A549 (cell line): ENCODE measurements around the gene SLC6A6. TPM values are rescaled to one million over a fixed set of nuclear protein-coding genes. Genes with fewer than 3 reads are reported as not detected.

ENCODE experiments used
- ATAC-seq, 2 experiments: fragments of 200-7000 bp in 1 of 2; fragments of >200 bp in 1 of 2; cut with Nextera tagmentation in 1 of 2; cut with Tn5 transposase in 1 of 2; 3 replicates each; pipeline versions ENCODE4 v1.8.0 to v1.9.1; 2018 to 2020; ENCODE audit warnings: mild to moderate bottlenecking in 1 of 2, moderate library complexity in 1 of 2
- CTCF ChIA-PET: fragments of 300-600 bp; sonication (Branson Sonifier 250); formaldehyde crosslinking; extraction: SDS; loops from one replicate; lab custom pipeline; 2021; ENCODE audit warnings: antibody characterized with exemption, inconsistent platforms; lab: Yijun Ruan, JAX
- POLR2A ChIA-PET: fragments of 350-600 bp; formaldehyde crosslinking; extraction: SDS; loops from one replicate; lab custom pipeline; 2021; ENCODE audit warnings: antibody characterized with exemption, inconsistent platforms; lab: Yijun Ruan, JAX
- DNase-seq, 2 experiments: peaks; one replicate each; pipeline versions ENCODE4 v3.0.0 to v3.0.0-alpha.2; 2011 to 2016; ENCODE audit warnings: low read depth in 1 of 2, low spot score in 1 of 2
- FAIRE-seq: peaks from 2 replicates; lab custom pipeline; 2011; peaks lifted over from hg19 to GRCh38; lab: Jason Lieb, UNC
- H3K27ac ChIP-seq, 2 experiments: fragments of >200 bp; sonication (Bioruptor Twin); formaldehyde crosslinking; 3 replicates each; pipeline ENCODE4 v1.5.1; 2016 to 2017
- H3K4me1 ChIP-seq: fragments of >200 bp; sonication (Bioruptor Twin); formaldehyde crosslinking; 3 replicates; pipeline ENCODE4 v1.6.1; 2016
- H3K4me2 ChIP-seq: fragments of >200 bp; sonication (Bioruptor Twin); formaldehyde crosslinking; 3 replicates; pipeline ENCODE4 v1.6.1; 2016
- H3K4me3 ChIP-seq: fragments of >200 bp; sonication (Bioruptor Twin); formaldehyde crosslinking; 3 replicates; pipeline ENCODE4 v1.5.1; 2016
- H3K9me3 ChIP-seq: fragments of >200 bp; sonication (Bioruptor Twin); formaldehyde crosslinking; 3 replicates; pipeline ENCODE4 v1.6.1; 2016
- BHLHE40 ChIP-seq: IDR thresholded peaks from 2 replicates; pipeline ENCODE4 v1.6.1; 2012; ENCODE audit warnings: low read depth, low read length, inconsistent platforms
- CEBPB ChIP-seq, 2 experiments: fragments of >200 bp in 1 of 2; sonication (Bioruptor Twin) in 1 of 2; formaldehyde crosslinking in 1 of 2; IDR thresholded peaks; 2 replicates each; pipeline ENCODE4 v1.6.1; 2012 to 2016
- CTCF ChIP-seq: fragments of >200 bp; sonication (Bioruptor Twin); formaldehyde crosslinking; IDR thresholded peaks from 3 replicates; pipeline ENCODE4 v1.5.1; 2016
- ELK1 ChIP-seq: fragments of 150-350 bp; IDR thresholded peaks from 2 replicates; pipeline ENCODE4 v1.6.1; 2014; ENCODE audit warnings: low read depth, mild to moderate bottlenecking, low read length
- EP300 ChIP-seq, 2 experiments: fragments of >200 bp; sonication (Bioruptor Twin); formaldehyde crosslinking; IDR thresholded peaks; 2 replicates in 1 of 2; 3 replicates in 1 of 2; pipeline ENCODE4 v1.6.1; 2016 to 2017
- HDAC2 ChIP-seq: fragments of 200-600 bp; sonication (generic); IDR thresholded peaks from 2 replicates; pipeline ENCODE4 v1.6.1; 2016
- HEYL ChIP-seq: fragments of 250-450 bp; sonication (Bioruptor Pico); IDR thresholded peaks from 2 replicates; pipeline ENCODE4 v1.8.0; 2021; ENCODE audit warnings: mild to moderate bottlenecking, moderate library complexity
- HMGXB4 ChIP-seq: fragments of 250-450 bp; sonication (Bioruptor Pico); IDR thresholded peaks from 2 replicates; pipeline ENCODE4 v1.5.0; 2021; ENCODE audit warnings: mild to moderate bottlenecking, moderate library complexity, borderline replicate concordance
- JUNB ChIP-seq: fragments of >200 bp; sonication (Bioruptor Twin); formaldehyde crosslinking; IDR thresholded peaks from 2 replicates; pipeline ENCODE4 v1.6.1; 2016
- PBX3 ChIP-seq: IDR thresholded peaks from 2 replicates; pipeline ENCODE4 v1.6.1; 2012
- PHF8 ChIP-seq: fragments of 200-600 bp; sonication (generic); IDR thresholded peaks from 2 replicates; pipeline ENCODE4 v1.6.1; 2016; ENCODE audit warnings: low read depth, mild to moderate bottlenecking, antibody characterized with exemption, moderate library complexity, borderline replicate concordance
- RAD21 ChIP-seq, 2 experiments: fragments of >200 bp in 1 of 2; sonication (Bioruptor Twin) in 1 of 2; formaldehyde crosslinking in 1 of 2; IDR thresholded peaks in 1 of 2; conservative IDR thresholded peaks in 1 of 2; 2 replicates in 1 of 2; 3 replicates in 1 of 2; pipeline ENCODE4 v1.6.1; 2012 to 2018; ENCODE audit warnings: inconsistent platforms in 1 of 2
- RFX5 ChIP-seq: fragments of 450-650 bp; IDR thresholded peaks from 2 replicates; pipeline ENCODE4 v1.7.1; 2014; ENCODE audit warnings: antibody characterized with exemption, mild to moderate bottlenecking, moderate library complexity
- SREBF2 ChIP-seq: fragments of 450-650 bp; IDR thresholded peaks from 2 replicates; pipeline ENCODE4 v1.6.1; 2014; ENCODE audit warnings: mild to moderate bottlenecking, moderate library complexity
- USF2 ChIP-seq: fragments of 450-650 bp; IDR thresholded peaks from 2 replicates; pipeline ENCODE4 v1.6.1; 2014; ENCODE audit warnings: antibody characterized with exemption
- ZNF302 ChIP-seq: fragments of 250-450 bp; sonication (Bioruptor Pico); IDR thresholded peaks from 2 replicates; pipeline ENCODE4 v1.9.0; 2021; ENCODE audit warnings: inconsistent platforms, mild to moderate bottlenecking, moderate library complexity
- WGBS: methylation state at CpG from one replicate; pipeline ENCODE4 v1.1.6; 2017; ENCODE audit errors: missing lambda C conversion rate; 5-methylcytosine and 5-hydroxymethylcytosine counted together
- polyA plus RNA-seq, 4 experiments: library from polyadenylated mRNA; depleted of rRNA in 3 of 4; stranded (reverse); fragments of >200 nt; fragmentation: RNase III in 1 of 4; extraction: RNeasy Plus Mini Kit Qiagen cat#74134 plus additional on column Dnase treatment in 1 of 4; gene quantifications; 2 replicates in 3 of 4; 3 replicates in 1 of 4; pipeline ENCODE4 v1.2.3, GENCODE V29; 2011 to 2017

The SLC6A6 gene
- polyA plus RNA-seq, 2 of the 4 experiments (the other 2 are of a cell fraction): 73.3 to 73.8 TPM

GRCh38 chr3:14481646-14482036 is 79.2 kb downstream of the SLC6A6 start:
- ATAC-seq: no peak
- Histone ChIP-seq H3K4me1 (no peaks in the 10 kb centered on the region), H3K4me3 (no peak overlapping the region), H3K27ac (no peak overlapping the region), H3K4me2 (no peak overlapping the region), H3K9me3 (no peaks in the 10 kb centered on the region)
- TF ChIP-seq CEBPB (IDR thresholded peaks at IDR 0.05) (no peak), RAD21 (conservative IDR thresholded peaks at IDR 0.05 in 1 of 2, IDR thresholded peaks at IDR 0.05 in 1 of 2) (no peak), CTCF (no peak), USF2 (no peak), PHF8 (no peak), ZNF302 (CRISPR knock-in tag) (no peak), JUNB (no peak)
- no peak for DNase-seq
- FAIRE-seq: no peak
- WGBS: 98% methylated on average over 13 of the region's 13 CpGs
- ChIA-PET POLR2A (no interaction called here), CTCF (interaction anchor here (1.0 kb wide), 1 partner anchor 278 kb away, joined by 4 read pairs; no protein-coding TSS in a partner anchor)

- no peak for TF ChIP-seq USF2
- no peak for TF ChIP-seq ELK1
- TF ChIP-seq HEYL (CRISPR knock-in tag): no peak
- no peak for TF ChIP-seq RFX5
- no peak for TF ChIP-seq SREBF2
- no peak for TF ChIP-seq CTCF
- TF ChIP-seq PBX3: no peak
- TF ChIP-seq BHLHE40: no peak
- no peak for TF ChIP-seq HMGXB4
- TF ChIP-seq PHF8: no peak
- no peak for TF ChIP-seq HDAC2
- no peak for TF ChIP-seq EP300 (IDR thresholded peaks at IDR 0.05)
- Histone ChIP-seq H3K4me2 (no peak overlapping the region), H3K27ac (no peak overlapping the region), H3K9me3 (no peaks in the 10 kb centered on the region), H3K4me3 (no peak overlapping the region), H3K4me1 (no peaks in the 10 kb centered on the region)
- DNase-seq (no peak), ATAC-seq (no peak), FAIRE-seq (no peak)
- ChIA-PET CTCF (interaction anchor here (1.5 to 1.9 kb wide), 2 partner anchors 14 to 279 kb away, joined by 6 to 11 read pairs; no protein-coding TSS in a partner anchor), POLR2A (no interaction called here)
- WGBS: 92% methylated on average over 2 of the region's 2 CpGs
Measured at GRCh38 chr3:14482271-14482721, 79.9 kb downstream of the SLC6A6 start.
